ENCODE results near the gene WDFY2.

Gene WDFY2

GRCh38 chr13:51777921-51778320, 193.7 kb downstream of the WDFY2 start:
- no peak for DNase-seq

GRCh38 chr13:51778392-51778791, 194.1 kb downstream of the WDFY2 start:
- no peak for DNase-seq

GRCh38 chr13:51780099-51780498, 195.8 kb downstream of the WDFY2 start:
- no peak for DNase-seq

GRCh38 chr13:51781246-51782022, 197.2 kb downstream of the WDFY2 start:
- no peak for DNase-seq

- DNase-seq: no peak
Observed at GRCh38 chr13:51782026-51782710, 197.9 kb downstream of the WDFY2 start.

- DNase-seq: no peak
Observed at GRCh38 chr13:51783428-51784094, 199.3 kb downstream of the WDFY2 start.

GRCh38 chr13:51784097-51784496, 199.8 kb downstream of the WDFY2 start:
- DNase-seq: no peak

GRCh38 chr13:51785712-51786424, 201.6 kb downstream of the WDFY2 start:
- no peak for DNase-seq

- no peak for DNase-seq
Observed at GRCh38 chr13:51786425-51787265, 202.4 kb downstream of the WDFY2 start.

GRCh38 chr13:51793570-51794271, 209.5 kb downstream of the WDFY2 start:
- DNase-seq: no peak

- no peak for DNase-seq
Observed at GRCh38 chr13:51794964-51795363, 210.7 kb downstream of the WDFY2 start.

GRCh38 chr13:51795419-51795818, 211.2 kb downstream of the WDFY2 start:
- no peak for DNase-seq

- DNase-seq: no peak
Observed at GRCh38 chr13:51796546-51796945, 212.3 kb downstream of the WDFY2 start.

GRCh38 chr13:51797664-51798488, 213.6 kb downstream of the WDFY2 start:
- peak; percentile 68 for DNase-seq

GRCh38 chr13:51799261-51799660, 215.0 kb downstream of the WDFY2 start:
- no peak for DNase-seq

- DNase-seq: no peak
Observed at GRCh38 chr13:51800486-51800885, 216.2 kb downstream of the WDFY2 start.

- peak; percentile 59 for DNase-seq
Observed at GRCh38 chr13:51801631-51802099, 217.4 kb downstream of the WDFY2 start.

- no peak for DNase-seq
Observed at GRCh38 chr13:51802631-51803418, 218.6 kb downstream of the WDFY2 start.

All from femur (tissue), 1 donor.